KOPT-K1 (cell line): Measurements from ENCODE around the gene LOC101059915.
"Not testable (repeated sequence)": the region's sequence is repeated elsewhere in the genome, so short reads cannot be mapped to it uniquely, and the experiment has no call there.

Source experiments
- H3K27ac ChIP-seq: fragments of 200-600 bp; sonication (generic); 2 replicates; pipeline ENCODE4 v1.5.1; 2016; ENCODE audit warnings: antibody characterized with exemption, mild to moderate bottlenecking, low read depth, low read length; ENCODE audit not compliant: poor library complexity, severe bottlenecking
- H3K36me3 ChIP-seq: fragments of 200-600 bp; sonication (generic); 2 replicates; pipeline ENCODE4 v1.5.1; 2017; ENCODE audit warnings: antibody characterized with exemption, mild to moderate bottlenecking, low read length, moderate library complexity; ENCODE audit not compliant: insufficient read depth
- H3K9me3 ChIP-seq: fragments of 200-600 bp; sonication (generic); 2 replicates; pipeline ENCODE4 v1.5.1; 2017; ENCODE audit warnings: antibody characterized with exemption, low read length, mild to moderate bottlenecking; ENCODE audit not compliant: insufficient read depth, poor library complexity, severe bottlenecking

The LOC101059915 gene

DNA sequence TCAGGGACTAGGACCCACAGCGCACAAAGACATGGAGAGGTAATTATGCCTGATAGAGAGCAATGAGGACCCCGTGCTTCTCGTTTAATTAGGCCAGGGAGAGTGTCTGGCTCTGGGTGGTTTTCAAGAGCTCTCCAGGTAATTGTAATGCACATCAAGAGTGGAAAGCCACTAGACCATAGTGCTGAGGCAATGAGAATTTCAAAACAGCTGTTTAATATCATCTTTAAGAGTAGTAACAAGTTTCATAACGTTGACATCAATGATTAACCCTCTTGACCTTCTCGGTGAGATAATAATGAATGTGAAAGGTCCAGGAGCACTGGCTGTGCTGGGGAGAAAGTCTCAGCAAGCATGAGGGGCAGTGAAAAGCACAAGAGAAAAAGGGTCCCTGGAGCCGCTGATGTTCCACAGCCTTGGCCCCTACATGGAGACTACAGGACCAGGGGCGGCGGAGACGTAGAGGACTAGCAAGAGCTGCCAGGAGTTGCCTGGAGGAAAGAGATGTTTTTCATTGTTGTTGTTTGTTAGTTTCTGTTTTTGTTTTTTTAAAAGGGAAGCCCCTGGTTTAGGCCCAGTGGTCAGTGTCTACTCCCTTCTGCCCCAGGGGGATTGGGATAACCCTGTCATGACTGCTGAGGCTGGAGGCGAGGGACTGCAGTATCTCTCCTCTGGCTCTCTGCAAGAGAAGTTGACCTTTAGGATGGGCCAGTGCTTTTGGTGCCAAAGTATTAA lies 34.3 kb upstream of the LOC101059915 start:
- H3K27ac ChIP-seq = no peak overlapping the region
- no peaks in the 10 kb centered on the region for H3K36me3 ChIP-seq
- no peaks in the 10 kb centered on the region for H3K9me3 ChIP-seq

DNA sequence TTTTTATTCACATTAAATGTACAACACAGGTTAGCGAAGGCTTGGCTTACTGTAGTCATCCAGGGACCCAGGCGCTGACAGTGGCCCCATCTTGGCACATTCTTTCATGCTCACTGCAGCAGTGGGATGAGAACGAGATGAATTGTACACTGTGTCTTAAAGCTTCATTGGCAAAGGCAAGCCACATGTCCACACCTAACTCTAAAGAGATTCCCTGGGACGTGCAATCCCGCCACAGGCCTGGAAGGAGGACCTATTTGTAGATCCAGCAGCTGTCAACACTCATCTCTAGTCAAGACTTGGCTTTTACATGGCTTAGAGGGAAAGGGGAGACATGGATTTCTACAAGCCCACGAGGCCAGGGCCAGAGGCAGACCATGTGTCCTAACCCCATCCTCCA lies 33.0 kb upstream of the LOC101059915 start:
- Histone ChIP-seq H3K27ac (no peak overlapping the region), H3K9me3 (no peaks in the 10 kb centered on the region), H3K36me3 (no peaks in the 10 kb centered on the region)

DNA sequence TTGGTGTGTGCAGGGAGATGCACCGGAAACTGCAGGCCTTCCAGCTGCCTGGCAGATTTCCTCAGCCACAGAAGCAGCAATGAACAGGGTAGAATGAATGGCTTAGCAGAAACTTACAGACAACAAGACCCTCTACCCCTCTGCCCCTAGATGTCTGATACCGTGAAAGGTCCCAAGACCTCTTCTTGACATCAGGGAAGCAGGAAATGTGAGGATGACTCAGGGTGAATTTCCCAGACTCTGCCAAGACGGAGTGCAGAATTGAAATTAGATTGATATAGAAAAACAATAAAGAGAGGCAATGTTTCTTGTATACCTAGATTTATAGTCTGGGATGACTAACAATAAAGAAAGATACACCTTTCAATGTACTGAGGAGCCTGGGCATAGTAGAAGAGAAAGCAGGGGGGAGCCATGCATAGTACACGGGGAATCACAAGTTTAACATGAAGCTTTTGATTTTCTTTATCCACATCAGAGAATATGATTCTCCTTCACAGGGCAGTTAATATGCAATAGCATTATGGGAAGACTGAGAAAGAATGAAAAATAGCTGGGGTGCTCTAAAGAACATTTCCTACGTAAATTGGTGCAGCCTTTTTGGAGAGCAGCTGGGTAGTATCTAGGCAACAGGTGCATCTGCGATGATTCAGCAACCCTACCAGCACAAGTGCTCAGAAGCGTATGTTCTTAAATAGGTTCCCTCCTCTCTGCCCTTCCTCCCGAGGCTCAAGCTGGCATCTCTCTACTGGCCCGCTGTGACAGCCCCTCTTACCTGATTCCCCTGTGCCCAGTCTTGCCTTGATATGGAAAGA lies 30.7 kb upstream of the LOC101059915 start:
- Histone ChIP-seq H3K36me3 (no peaks in the 10 kb centered on the region), H3K9me3 (no peaks in the 10 kb centered on the region), H3K27ac (peak overlapping the region; percentile 34)

DNA sequence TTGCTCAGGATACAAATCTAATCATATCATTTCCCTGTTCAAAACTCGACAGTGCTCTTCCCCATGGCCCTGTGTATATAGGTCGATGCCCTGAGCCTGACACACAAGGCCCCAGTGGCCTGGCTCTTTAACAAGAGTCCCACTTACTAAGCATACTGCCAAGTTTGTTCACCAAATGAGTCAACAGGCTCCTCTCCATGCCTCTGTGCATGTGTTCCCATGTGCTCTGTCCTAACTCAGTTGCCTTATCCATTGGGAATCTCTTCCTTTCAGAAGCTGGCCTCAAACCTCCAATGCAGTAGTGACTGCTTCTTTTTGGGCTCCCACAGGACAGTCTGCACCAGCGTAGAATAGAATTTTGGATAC lies 30.1 kb upstream of the LOC101059915 start:
- Histone ChIP-seq H3K27ac (peak overlapping the region; percentile 34), H3K9me3 (no peaks in the 10 kb centered on the region), H3K36me3 (no peaks in the 10 kb centered on the region)

DNA sequence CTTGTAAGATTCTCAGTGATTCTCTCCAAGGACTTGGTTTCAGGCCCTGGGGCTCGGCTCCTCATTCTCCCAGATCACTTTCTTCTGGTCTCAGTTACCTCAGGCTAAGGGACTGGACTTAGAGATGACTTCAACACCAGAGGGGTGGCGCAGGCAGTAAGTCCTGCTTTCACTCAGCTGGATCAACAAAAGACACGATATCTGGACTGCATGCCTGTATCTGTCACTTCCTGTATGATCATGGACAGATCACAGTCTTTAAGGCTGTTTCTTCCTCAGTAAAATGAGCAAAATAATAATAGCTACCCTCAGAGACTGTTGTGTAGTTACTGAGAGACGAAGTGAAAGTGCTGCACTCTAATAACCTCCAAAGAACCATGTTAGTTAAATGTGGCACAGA lies 29.5 kb upstream of the LOC101059915 start:
- Histone ChIP-seq H3K36me3 (no peaks in the 10 kb centered on the region), H3K27ac (peak overlapping the region; percentile 34), H3K9me3 (no peaks in the 10 kb centered on the region)

DNA sequence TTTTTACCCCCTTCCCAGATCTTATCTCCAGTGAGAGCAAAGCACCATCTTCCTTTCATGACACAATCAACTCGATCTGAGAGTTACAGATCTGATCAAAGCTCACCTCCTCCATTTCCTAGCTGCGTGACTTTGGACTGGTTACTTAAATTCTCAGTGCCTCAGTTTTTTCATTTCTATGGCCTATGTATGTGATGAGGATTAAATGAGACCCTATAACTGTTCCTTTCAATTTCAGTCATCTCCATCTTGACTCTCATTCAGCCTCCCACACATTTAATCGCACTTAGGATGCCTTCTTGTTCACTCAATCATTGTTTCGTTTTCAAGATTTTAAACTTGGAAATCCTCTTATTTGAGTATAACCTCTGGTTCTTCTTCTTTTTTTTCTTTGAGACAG lies 28.9 kb upstream of the LOC101059915 start:
- Histone ChIP-seq H3K9me3 (no peaks in the 10 kb centered on the region), H3K27ac (peak overlapping the region; percentile 34), H3K36me3 (no peaks in the 10 kb centered on the region)

DNA sequence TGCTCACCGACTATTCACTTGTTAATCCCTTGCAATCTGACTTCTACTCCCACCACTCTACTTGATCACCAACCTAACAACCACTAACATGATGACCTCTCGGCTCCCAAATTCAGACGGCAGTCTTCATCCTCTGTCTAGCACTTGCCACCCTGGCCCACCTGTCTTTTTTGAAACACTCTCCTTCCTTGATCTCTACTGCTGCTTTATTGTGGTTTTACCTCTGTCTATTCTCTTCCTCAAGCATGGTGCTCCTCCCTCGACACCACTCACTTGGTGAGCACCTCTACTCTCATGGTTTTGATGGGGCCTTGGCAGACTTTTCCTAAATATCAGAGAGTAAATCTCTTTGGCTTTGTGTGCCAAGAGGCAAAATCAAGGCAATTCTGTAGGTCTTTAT lies 27.3 kb upstream of the LOC101059915 start:
- Histone ChIP-seq H3K27ac (no peak overlapping the region), H3K36me3 (no peaks in the 10 kb centered on the region), H3K9me3 (no peaks in the 10 kb centered on the region)

DNA sequence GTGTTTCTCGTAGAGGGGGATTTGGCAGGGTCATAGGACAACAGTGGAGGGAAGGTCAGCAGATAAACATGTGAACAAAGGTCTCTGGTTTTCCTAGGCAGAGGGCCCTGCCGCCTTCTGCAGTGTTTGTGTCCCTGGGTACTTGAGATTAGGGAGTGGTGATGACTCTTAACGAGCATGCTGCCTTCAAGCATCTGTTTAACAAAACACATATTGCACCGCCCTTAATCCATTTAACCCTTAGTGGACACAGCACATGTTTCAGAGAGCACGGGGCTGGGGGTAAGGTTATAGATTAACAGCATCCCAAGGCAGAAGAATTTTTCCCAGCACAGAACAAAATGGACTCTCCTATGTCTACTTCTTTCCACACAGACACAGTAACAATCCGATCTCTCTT lies 22.9 kb upstream of the LOC101059915 start:
- H3K36me3 ChIP-seq, H3K9me3 ChIP-seq, H3K27ac ChIP-seq: not testable (repeated sequence)

DNA sequence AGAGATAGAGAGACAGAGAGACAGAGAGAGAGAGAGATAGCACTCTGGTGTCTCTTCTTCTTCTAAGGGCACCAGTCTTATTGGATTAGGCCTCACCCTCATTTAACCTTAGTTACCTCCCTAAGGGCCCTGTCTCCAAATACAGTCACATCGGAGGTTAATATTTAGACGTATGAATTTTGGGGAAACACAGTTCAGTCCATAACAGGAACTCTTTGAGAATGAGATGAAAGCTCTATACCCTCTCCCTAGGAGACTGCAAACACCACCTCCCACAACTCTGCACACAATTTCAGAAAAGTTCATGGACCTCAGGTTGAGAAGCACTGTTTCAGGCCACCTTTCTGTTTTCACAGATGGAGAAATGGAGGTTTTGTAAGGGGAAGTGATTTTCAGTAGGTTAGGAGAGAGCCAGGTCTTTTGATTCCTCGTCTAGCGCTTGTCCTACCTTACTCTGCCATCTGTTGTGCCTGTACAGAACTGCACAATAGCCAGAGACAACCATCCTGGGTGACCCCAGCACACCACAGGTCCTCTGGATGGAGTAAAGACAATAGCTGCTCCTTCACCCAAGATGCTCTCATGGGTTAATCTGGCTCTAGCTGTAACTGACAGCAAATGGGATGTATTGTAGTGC lies 16.9 kb upstream of the LOC101059915 start:
- no peaks in the 10 kb centered on the region for H3K9me3 ChIP-seq
- no peak overlapping the region for H3K27ac ChIP-seq
- H3K36me3 ChIP-seq = no peaks in the 10 kb centered on the region

DNA sequence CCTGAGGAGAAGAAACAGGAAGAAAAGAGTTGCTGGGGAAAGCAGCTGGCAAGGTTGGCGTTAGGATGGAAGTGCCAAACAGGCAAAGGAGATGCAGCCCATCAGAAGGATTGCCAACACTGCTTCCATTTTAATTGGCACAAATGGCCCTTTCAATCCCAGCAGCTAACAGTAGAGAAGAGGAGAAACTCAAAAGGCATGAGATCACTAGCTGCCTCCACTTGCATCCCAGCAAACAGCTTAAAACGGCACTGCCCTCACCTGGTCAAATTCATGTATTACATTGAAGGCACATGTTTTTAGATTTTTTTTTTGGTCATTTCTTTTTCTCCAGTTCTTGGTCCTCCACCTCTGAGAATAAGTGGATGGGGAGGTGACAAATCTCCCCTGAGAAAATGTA lies 14.9 kb upstream of the LOC101059915 start:
- Histone ChIP-seq H3K9me3 (no peaks in the 10 kb centered on the region), H3K27ac (no peak overlapping the region), H3K36me3 (no peaks in the 10 kb centered on the region)

DNA sequence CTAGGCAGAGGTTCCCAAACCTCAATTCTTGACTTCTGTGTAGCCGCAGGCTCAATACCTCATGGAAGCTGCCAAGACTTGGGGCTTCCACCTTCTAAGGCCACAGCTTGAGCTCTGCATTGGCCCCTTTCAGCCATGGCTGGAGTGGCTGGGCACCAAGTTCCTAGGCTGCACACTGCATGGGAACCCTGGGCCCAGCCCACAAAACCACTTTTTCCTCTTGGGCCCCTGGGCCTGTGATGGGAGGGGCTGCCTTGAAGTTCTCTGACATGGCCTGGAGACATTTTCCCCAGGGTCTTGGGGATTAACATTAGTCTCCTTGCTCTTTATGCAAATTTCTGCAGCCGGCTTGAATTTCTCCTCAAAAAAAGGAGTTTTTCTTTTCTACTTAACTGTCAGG lies 14.0 kb upstream of the LOC101059915 start:
- Histone ChIP-seq H3K27ac (no peak overlapping the region), H3K36me3 (no peaks in the 10 kb centered on the region), H3K9me3 (no peaks in the 10 kb centered on the region)

DNA sequence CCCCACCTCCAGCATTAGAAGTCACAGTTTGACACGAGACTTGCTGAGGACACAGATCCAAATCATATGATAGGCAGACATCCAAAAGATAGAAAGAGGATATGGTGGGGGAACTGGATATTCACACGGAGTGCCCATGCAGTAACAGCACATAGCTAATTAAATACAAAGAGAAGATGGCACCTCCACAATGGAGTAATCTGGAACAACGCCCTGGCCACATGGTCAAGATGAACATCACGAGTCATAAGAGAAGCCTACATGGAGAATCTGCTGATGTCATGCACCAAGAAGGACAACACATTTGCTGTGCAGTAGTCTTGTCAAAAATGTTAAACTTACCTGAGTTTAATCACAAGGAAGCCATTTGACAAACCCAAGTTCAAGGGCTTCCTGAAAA lies 10.1 kb upstream of the LOC101059915 start:
- Histone ChIP-seq H3K9me3 (no peaks in the 10 kb centered on the region), H3K36me3 (no peaks in the 10 kb centered on the region), H3K27ac (no peak overlapping the region)

DNA sequence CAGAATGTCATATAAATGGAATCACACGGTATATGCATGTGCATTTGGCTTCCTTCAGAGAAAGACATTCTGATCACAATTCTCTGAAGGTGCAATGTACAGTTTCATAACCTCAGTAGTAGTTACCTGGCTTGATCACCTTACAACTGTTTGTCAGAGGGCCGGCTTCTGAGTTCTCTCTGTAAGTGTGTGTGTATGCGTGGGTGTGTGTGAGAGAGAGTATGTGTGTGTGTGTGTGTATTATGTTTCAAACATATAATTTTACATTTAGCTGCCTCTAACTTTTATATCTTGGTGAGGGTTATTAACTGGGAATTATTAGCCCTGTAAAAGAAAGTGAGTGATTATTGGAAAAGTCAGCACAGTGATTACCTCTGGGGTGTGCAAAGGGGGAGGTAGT lies 8.0 kb upstream of the LOC101059915 start:
- no peaks in the 10 kb centered on the region for H3K36me3 ChIP-seq
- no peak overlapping the region for H3K27ac ChIP-seq
- H3K9me3 ChIP-seq = no peaks in the 10 kb centered on the region

DNA sequence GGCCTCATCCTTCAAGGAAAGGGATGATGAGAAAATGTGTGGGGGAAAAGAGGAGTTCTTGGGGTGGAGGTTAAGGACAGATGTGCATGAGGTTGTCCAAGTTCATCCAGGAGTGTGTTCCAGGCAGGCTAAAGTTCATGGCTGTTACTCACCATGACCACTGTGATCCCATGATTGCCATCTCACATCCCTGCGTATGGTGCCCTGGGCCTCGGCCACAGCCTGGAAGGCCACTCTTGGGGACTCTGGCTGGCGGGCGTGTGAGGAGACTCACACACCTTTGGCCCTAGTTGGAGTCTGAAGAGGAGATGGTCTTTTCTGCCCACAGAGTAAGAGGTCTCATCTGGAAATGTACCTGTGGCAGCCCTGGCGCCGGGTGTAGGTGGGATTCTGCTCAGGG lies 7.4 kb upstream of the LOC101059915 start:
- Histone ChIP-seq H3K36me3 (no peaks in the 10 kb centered on the region), H3K27ac (no peak overlapping the region), H3K9me3 (no peaks in the 10 kb centered on the region)

DNA sequence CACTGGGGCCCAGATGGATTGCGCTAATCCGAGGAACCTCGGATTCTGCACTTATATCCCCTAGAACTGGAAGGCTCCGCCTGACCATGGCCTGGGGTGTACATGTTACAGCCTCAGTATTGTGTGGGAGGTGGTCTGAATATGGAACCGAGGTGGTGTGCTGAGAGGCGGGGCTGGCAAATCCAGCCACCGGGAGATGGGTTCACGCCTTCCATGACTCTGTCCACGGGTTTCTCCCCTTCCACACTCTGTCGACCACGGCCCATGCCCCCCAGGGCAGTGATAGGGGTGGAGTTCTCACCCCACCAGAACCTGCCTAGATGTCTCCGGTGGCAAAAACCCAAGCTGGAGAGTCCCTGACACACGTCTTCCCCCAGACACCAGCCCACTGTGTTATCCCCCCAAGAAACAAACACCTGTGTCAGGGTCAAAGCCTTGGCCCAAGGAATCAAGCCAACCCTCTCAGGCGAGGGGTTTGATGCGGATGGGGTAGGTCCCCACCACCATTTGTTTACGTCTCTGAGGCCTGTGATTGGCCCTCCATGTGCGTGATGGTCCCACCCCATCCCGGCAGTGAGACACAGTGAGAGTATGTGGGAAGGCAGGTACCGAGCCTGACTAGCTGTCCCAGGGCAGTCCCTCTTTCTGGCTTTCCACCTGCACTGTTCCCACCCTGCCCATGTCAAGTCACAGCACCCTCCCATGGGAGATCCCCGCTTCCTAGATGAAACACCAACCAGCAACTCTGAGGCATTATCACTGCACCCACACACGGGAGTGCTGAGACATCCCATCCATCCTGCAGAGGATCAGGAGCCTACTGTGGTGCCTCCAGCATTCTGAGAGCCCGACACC lies 6.6 kb upstream of the LOC101059915 start:
- H3K9me3 ChIP-seq = no peaks in the 10 kb centered on the region
- no peak overlapping the region for H3K27ac ChIP-seq
- H3K36me3 ChIP-seq = no peaks in the 10 kb centered on the region
